Colonic mucosa (tissue), 4 donors: ENCODE measurements around the gene BMP2. TPM values are rescaled to one million over a fixed set of nuclear protein-coding genes. Genes with fewer than 3 reads are reported as not detected.

ENCODE experiments used
- DNase-seq: peaks from one replicate; pipeline ENCODE4 v3.0.0-alpha.2; 2020
- H3K27ac ChIP-seq: fragments of 200-600 bp; one replicate; pipeline ENCODE4 v1.8.0; 2021
- H3K27me3 ChIP-seq: fragments of 200-600 bp; one replicate; pipeline ENCODE4 v1.8.0; 2021
- H3K36me3 ChIP-seq: fragments of 200-600 bp; one replicate; pipeline ENCODE4 v1.8.0; 2021
- H3K4me1 ChIP-seq: fragments of 200-600 bp; one replicate; pipeline ENCODE4 v1.8.0; 2021; ENCODE audit warnings: mild to moderate bottlenecking
- H3K4me3 ChIP-seq: fragments of 200-600 bp; one replicate; pipeline ENCODE4 v1.8.0; 2021
- H3K9ac ChIP-seq, 2 donors: one replicate each; pipeline ENCODE4 v1.7.0; 2013; ENCODE audit warnings: control low read depth in 2 of 2, low read depth in 2 of 2, low read length in 2 of 2
- H3K9me3 ChIP-seq: fragments of 200-600 bp; one replicate; pipeline ENCODE4 v1.8.0; 2021
- CTCF ChIP-seq: fragments of 200-600 bp; IDR thresholded peaks from one replicate; pipeline ENCODE4 v1.8.0; 2022; ENCODE audit warnings: antibody characterized with exemption, mild to moderate bottlenecking
- intact Hi-C: fragments of 100-400 bp; cut with DNase I; formaldehyde crosslinking; loops from one replicate; pipeline ENCODE4 v1.14.1; 2022
- total RNA-seq, 2 donors: library from RNA; stranded (reverse); fragmentation: NEBNext Ultra II Directional in 1 of 2; extraction: Animal tissue kit (Norgen Biotek cat#: 25700) in 1 of 2; gene quantifications; one replicate each; pipeline ENCODE4 v1.2.1, GENCODE V29; 2021
- donor health status: healthy.
- donor health status: DM: no; HTN: no; CAD: no.
- donor health status: DM: no; HTN: no; CAD: no.

The BMP2 gene
- total RNA-seq, result 10 to 100 TPM; 25.3 to 57.3 TPM

- H3K9ac ChIP-seq, result peak within 1 kb of the TSS; percentile 84 to 90
- H3K27me3 ChIP-seq, result no peaks in the 10 kb centered on the region
- intact Hi-C loops, result no loop called here
- H3K4me1 ChIP-seq, result peaks cover 2% of the 10 kb centered on the region
- H3K4me3 ChIP-seq, result peak within 1 kb of the TSS; percentile 75
- peak within 1 kb of the TSS; percentile 76 for H3K27ac ChIP-seq
- H3K36me3 ChIP-seq, result peaks cover 3% of the 10 kb centered on the region
- no peaks in the 10 kb centered on the region for H3K9me3 ChIP-seq
- peak; percentile 63 for DNase-seq
- no peak for TF ChIP-seq CTCF
Measured at GRCh38 chr20:6767536-6768227, at the start of gene BMP2. Gene BMP2 (plus strand): TSS chr20:6767686. CDS start chr20:6770127, 2,441 bp downstream.

DNA sequence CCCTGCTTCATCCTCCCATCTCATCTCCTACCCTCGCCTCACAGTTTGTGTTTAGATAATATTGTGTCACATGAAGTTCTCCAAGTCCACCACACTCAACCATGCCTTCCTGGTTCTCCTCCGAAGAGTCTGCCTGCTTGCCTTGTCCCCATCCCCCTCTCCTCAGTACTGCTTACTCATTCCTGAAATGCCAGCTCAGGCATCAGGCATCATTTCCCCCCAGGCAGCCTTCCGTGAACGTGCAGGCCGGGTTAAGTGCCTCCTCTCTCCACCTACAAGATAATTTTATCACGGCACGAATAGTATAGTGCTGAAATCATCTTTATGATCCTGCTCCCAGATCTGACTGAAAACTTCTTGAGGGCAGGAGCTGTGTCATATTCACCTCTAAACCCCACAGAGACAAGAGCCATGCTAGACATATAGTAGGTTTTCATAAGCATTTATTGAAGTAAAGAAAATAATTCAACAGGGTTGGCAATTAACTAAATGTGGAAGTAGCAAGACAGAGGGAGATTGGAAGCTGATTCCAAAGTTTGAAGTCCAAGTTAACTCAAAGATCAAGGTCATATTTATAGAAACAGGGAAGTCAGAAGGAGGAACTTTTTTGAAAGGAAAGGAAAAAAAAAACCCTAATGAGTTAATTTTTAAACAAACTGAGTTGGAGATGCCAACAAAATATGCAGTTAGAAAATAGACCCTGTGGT is 48.7 kb upstream of the BMP2 start:
- no peak overlapping the region for H3K27ac ChIP-seq
- H3K9ac ChIP-seq, result no peak overlapping the region
- no peaks in the 10 kb centered on the region for H3K9me3 ChIP-seq
- no peaks in the 10 kb centered on the region for H3K36me3 ChIP-seq
- intact Hi-C loops, result no loop called here
- H3K4me1 ChIP-seq, result no peaks in the 10 kb centered on the region
- DNase-seq, result no peak
- H3K27me3 ChIP-seq, result no peaks in the 10 kb centered on the region
- H3K4me3 ChIP-seq, result no peak overlapping the region
- no peak for TF ChIP-seq CTCF

DNA sequence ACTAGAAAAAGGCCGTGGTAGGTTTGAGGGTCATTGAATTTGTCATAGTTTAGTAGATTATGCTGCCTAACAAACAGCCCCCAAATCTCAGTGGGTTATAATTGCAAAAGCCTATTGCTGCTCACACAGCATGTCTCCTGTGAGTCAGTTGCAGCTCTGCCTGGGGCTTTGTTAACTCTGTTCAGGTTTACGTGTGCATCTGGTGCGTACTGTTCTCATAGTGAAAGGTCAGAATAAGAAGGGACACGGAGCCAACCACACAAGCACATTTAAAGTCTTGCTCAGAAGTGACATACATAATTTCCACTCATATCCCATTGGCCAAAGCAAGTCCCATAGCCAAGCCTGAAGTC is 48.1 kb upstream of the BMP2 start:
- no peaks in the 10 kb centered on the region for H3K4me1 ChIP-seq
- H3K9me3 ChIP-seq, result no peaks in the 10 kb centered on the region
- no peak overlapping the region for H3K4me3 ChIP-seq
- intact Hi-C loops, result no loop called here
- no peaks in the 10 kb centered on the region for H3K27me3 ChIP-seq
- no peak overlapping the region for H3K27ac ChIP-seq
- TF ChIP-seq CTCF, result no peak
- H3K36me3 ChIP-seq, result no peaks in the 10 kb centered on the region
- H3K9ac ChIP-seq, result no peak overlapping the region
- DNase-seq, result no peak

DNA sequence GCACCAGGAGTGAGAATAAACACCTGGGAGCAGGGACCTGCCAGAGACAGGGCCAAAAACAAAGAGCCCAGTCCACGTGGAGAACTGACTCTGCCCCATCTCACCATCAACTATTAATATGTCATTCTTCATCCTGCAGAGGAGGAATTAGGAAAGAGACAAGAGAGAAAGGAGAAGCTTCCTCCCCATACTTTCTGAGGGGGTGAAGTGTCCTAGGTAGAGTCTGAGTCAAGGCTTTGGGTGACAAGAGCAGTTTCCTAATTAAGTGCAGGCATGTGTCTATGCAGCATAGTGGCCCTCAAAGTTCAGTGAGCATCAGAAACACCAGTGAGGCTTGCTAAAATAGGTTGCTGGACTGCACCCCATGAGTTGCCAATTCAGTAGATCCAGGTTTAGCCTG is 40.7 kb upstream of the BMP2 start:
- intact Hi-C loops, result no loop called here

More for the DNA sequence above, 40.7 kb upstream of the BMP2 start:
- no peak overlapping the region for H3K9ac ChIP-seq
- no peak overlapping the region for H3K27ac ChIP-seq
- H3K4me1 ChIP-seq, result no peaks in the 10 kb centered on the region
- H3K36me3 ChIP-seq, result no peaks in the 10 kb centered on the region
- H3K27me3 ChIP-seq, result no peaks in the 10 kb centered on the region
- no peak for TF ChIP-seq CTCF
- DNase-seq, result no peak
- no peak overlapping the region for H3K4me3 ChIP-seq
- H3K9me3 ChIP-seq, result no peaks in the 10 kb centered on the region
